ENCODE data around the gene SKAP1. TPM values are rescaled to one million over a fixed set of nuclear protein-coding genes. Genes with fewer than 3 reads are reported as not detected.

SKAP1 gene
- total RNA-seq, 4 donors from 2014 or later: 0.33 to 2.1 (median 1.0) TPM

DNA sequence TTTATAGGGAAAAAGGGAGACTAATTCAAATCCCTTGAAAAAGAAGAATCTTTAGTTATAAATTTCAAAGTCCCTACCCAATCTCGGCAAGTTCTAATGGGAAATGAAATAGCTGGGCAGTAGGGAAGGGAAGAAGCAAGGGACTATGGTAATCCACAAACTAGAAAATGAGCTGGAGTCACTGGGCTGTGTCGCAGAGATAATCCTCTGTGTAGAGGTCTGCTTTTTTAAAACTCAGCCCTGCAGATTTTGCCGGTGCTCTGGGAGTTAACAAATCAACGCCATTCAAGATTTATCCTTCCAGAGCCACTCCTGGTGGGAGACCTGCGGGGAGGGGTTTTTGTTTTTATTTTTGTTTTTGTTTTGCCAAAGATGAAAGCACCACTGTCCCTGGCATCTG, 301.6 kb downstream of the SKAP1 start:
- no peak overlapping the region for H3K4me3 ChIP-seq (replicated peaks in 1 of 3)
- intact Hi-C loops (cut with DNase I): no loop called here
- no peak overlapping the region for H3K27ac ChIP-seq
- DNase-seq: no peak
- no peak for TF ChIP-seq POLR2A (IDR thresholded peaks at IDR 0.05)
- TF ChIP-seq, protein P1, sequence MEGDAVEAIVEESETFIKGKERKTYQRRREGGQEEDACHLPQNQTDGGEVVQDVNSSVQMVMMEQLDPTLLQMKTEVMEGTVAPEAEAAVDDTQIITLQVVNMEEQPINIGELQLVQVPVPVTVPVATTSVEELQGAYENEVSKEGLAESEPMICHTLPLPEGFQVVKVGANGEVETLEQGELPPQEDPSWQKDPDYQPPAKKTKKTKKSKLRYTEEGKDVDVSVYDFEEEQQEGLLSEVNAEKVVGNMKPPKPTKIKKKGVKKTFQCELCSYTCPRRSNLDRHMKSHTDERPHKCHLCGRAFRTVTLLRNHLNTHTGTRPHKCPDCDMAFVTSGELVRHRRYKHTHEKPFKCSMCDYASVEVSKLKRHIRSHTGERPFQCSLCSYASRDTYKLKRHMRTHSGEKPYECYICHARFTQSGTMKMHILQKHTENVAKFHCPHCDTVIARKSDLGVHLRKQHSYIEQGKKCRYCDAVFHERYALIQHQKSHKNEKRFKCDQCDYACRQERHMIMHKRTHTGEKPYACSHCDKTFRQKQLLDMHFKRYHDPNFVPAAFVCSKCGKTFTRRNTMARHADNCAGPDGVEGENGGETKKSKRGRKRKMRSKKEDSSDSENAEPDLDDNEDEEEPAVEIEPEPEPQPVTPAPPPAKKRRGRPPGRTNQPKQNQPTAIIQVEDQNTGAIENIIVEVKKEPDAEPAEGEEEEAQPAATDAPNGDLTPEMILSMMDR (IDR thresholded peaks at IDR 0.05): no peak
- no peaks in the 10 kb centered on the region for H3K27me3 ChIP-seq
- peaks cover 12 to 18% of the 10 kb centered on the region in 2 donors for H3K4me1 ChIP-seq
- H3K9me3 ChIP-seq: no peaks in the 10 kb centered on the region
- peaks cover 1% of the 10 kb centered on the region in 2 donors for H3K36me3 ChIP-seq
- 59 to 61% methylated on average over 5 of the region's 5 CpGs for WGBS, 2 donors

DNA sequence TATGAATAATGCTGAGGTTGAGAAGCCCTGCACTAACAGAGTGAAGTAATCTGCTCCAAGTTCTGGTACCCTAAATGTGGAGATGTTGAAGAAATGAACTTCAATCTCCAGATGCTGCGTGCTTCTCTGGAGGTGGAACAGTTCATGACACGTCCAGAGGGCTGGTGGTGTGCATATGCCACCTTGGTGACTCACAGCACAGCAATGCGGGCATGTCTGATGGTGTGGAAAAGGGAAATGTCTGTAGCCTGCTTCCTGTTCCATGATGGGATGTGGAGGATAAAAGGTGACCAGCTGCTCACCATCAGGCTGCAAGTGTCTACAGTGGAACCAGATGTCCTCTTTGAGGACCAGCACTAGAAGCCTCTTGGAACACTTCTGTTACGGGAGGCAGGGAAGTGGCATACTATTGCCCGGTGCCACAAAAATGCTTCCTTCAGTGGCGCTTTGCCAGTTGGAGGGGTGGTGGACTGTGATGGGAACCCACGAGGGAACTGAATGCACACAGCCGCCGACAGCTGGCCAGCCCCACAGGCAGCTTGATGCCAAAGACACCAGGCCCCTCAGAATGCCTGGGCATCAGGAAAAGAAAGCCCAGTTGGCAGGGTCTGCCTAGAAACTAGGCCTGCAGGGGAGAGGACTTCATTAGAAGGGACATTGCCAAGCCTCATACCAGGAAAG, 302.5 kb downstream of the SKAP1 start:
- TF ChIP-seq, protein P1 (IDR thresholded peaks at IDR 0.05): no peak
- no peak for TF ChIP-seq POLR2A (IDR thresholded peaks at IDR 0.05)
- peak in 1 of 2 donors; percentile 54 for DNase-seq
- Histone ChIP-seq H3K4me1 (peaks cover 12 to 20% of the 10 kb centered on the region in 2 donors), H3K4me3 (replicated peaks in 1 of 3) (no peak overlapping the region), H3K9me3 (no peaks in the 10 kb centered on the region), H3K27ac (peak overlapping the region in 1 of 3 donors; percentile 69), H3K27me3 (no peaks in the 10 kb centered on the region), H3K36me3 (peaks cover 5 to 10% of the 10 kb centered on the region in 2 donors)
- WGBS, 2 donors: 51 to 65% methylated on average over 8 to 9 of the region's 9 CpGs
- intact Hi-C loops (cut with DNase I): no loop called here

DNA sequence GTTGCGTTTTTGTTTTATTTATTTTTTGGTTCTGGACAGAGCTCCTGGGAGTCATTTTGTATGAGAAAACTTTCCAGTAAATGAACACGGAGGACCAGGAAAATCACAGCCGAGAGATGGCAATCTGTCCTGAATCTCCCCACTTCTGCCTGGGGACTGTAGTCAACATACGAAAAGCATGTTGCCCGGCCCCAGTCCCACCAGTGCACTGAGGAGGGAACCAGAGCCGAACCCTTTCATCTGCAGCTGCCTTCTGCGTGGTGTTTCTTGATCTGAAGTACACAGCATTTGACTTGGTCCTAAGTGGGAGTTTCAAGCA, 303.5 kb downstream of the SKAP1 start:
- H3K4me3 ChIP-seq (replicated peaks in 1 of 3): no peak overlapping the region
- intact Hi-C loops (cut with DNase I): no loop called here
- H3K4me1 ChIP-seq: peaks cover 20 to 30% of the 10 kb centered on the region in 2 donors
- no peaks in the 10 kb centered on the region for H3K9me3 ChIP-seq
- TF ChIP-seq, protein P1 (IDR thresholded peaks at IDR 0.05): no peak
- no peak for TF ChIP-seq POLR2A (IDR thresholded peaks at IDR 0.05)
- 40 to 52% methylated on average over 7 of the region's 7 CpGs for WGBS, 2 donors
- no peaks in the 10 kb centered on the region for H3K27me3 ChIP-seq
- peaks cover 10 to 14% of the 10 kb centered on the region in 2 donors for H3K36me3 ChIP-seq
- DNase-seq: no peak
- H3K27ac ChIP-seq: peak overlapping the region in 1 of 3 donors; percentile 69

DNA sequence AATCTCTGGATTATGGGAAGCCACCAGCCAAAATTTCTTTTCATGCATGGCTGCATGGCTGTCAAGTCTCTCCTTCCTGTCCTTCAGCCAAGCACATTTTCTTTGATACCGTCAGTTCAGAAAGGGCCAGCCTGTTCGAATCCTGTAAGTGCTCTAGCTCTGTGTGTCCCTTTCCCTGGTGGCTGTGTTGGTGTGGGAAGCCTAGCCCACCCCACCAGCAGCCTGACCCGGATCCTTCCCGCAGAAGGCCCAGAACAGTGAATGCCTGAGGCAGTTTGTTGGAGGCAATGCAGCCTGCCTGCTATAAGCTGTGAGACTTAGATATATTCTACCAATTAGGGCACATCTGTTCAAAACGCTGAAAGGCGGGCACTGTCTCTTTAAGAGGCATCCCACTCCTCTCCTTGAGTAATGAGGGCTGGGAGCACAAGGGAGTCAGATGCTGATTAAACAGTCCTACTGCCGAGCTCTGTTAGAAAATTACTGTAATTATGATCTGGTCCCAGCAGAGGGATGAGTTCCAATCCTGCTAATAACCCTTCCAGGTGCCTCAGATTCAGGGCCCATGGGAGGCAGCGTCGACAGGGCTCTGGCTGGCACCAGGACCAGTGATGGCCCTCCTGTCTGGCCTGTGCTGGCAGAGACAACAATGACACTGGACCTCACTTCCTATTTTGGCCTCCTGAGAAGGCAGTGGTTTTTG, 304.0 kb downstream of the SKAP1 start:
- no peaks in the 10 kb centered on the region for H3K9me3 ChIP-seq
- H3K36me3 ChIP-seq: peaks cover 15 to 18% of the 10 kb centered on the region in 2 donors
- peak overlapping the region; percentile 46 to 69 (median 51) for H3K27ac ChIP-seq
- peaks cover 22 to 32% of the 10 kb centered on the region in 2 donors for H3K4me1 ChIP-seq
- TF ChIP-seq POLR2A (IDR thresholded peaks at IDR 0.05): no peak
- TF ChIP-seq, protein P1 (IDR thresholded peaks at IDR 0.05): no peak
- intact Hi-C loops (cut with DNase I): no loop called here
- H3K27me3 ChIP-seq: no peaks in the 10 kb centered on the region
- WGBS, 2 donors: 44 to 52% methylated on average over 5 to 9 of the region's 9 CpGs
- DNase-seq: peak in 1 of 2 donors; percentile 26
- H3K4me3 ChIP-seq (replicated peaks in 1 of 3): no peak overlapping the region

GRCh38 chr17:48123776-48124388, 306.1 kb downstream of the SKAP1 start:
- 94 to 97% methylated on average over 4 of the region's 4 CpGs for WGBS, 2 donors
- TF ChIP-seq, protein P1 (IDR thresholded peaks at IDR 0.05): no peak
- TF ChIP-seq POLR2A (IDR thresholded peaks at IDR 0.05): no peak
- no peak overlapping the region for H3K4me3 ChIP-seq (replicated peaks in 1 of 3)
- no peaks in the 10 kb centered on the region for H3K9me3 ChIP-seq
- intact Hi-C loops (cut with DNase I): no loop called here
- DNase-seq: no peak
- peaks cover 22 to 32% of the 10 kb centered on the region in 2 donors for H3K4me1 ChIP-seq
- no peaks in the 10 kb centered on the region for H3K27me3 ChIP-seq
- H3K36me3 ChIP-seq: peaks cover 26 to 28% of the 10 kb centered on the region in 2 donors
- no peak overlapping the region for H3K27ac ChIP-seq

All from thyroid gland (tissue), 4 donors.